Mononuclear cell (primary cell): ENCODE data around the gene ZFYVE1. TPM values are rescaled to one million over a fixed set of nuclear protein-coding genes. Genes with fewer than 3 reads are reported as not detected.
"Not testable (repeated sequence)": the region's sequence is repeated elsewhere in the genome, so short reads cannot be mapped to it uniquely, and the experiment has no call there.

ENCODE experiments used
- H3K27me3 ChIP-seq: 2 replicates; pipeline ENCODE4 v1.6.0; 2011; ENCODE audit warnings: low read length, control low read depth; ENCODE audit not compliant: insufficient read depth
- H3K4me1 ChIP-seq: 2 replicates; pipeline ENCODE4 v1.5.1; 2011; ENCODE audit warnings: mild to moderate bottlenecking, low read length, control low read depth; ENCODE audit not compliant: insufficient read depth
- H3K4me3 ChIP-seq: 2 replicates; pipeline ENCODE4 v1.5.1; 2011; ENCODE audit warnings: mild to moderate bottlenecking, low read length, moderate library complexity
- H3K9me3 ChIP-seq: 2 replicates; pipeline ENCODE4 v1.5.1; 2011; ENCODE audit warnings: low read depth, mild to moderate bottlenecking, control low read depth, low read length
- total RNA-seq: library from RNA; depleted of rRNA; stranded (reverse); fragments of >200 nt; gene quantifications from one replicate; pipeline ENCODE4 v1.2.3, GENCODE V29; 2012

Gene ZFYVE1
- total RNA-seq, 1 donor = 10.8 TPM

DNA sequence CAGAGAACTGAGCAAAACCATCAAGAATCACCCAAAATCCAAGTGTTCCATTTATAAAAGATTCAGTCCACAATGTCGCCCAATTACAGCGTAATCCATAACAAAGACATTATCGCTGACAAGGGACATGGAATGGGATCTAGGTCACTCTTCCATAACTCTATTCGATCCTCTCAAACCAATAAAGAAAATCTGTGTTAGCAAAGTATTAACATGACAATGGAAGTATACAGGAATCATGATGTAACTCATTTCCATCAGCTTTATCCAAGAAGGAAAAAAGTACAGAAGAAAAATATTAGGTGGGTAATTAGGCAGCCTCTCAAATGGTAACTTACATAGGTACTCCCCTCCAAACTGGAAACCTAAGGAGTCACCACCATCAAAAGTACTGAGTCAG, 4.9 kb downstream of the ZFYVE1 start:
- no peaks in the 10 kb centered on the region for H3K27me3 ChIP-seq
- H3K4me3 ChIP-seq = no peak overlapping the region
- H3K9me3 ChIP-seq = no peaks in the 10 kb centered on the region

DNA sequence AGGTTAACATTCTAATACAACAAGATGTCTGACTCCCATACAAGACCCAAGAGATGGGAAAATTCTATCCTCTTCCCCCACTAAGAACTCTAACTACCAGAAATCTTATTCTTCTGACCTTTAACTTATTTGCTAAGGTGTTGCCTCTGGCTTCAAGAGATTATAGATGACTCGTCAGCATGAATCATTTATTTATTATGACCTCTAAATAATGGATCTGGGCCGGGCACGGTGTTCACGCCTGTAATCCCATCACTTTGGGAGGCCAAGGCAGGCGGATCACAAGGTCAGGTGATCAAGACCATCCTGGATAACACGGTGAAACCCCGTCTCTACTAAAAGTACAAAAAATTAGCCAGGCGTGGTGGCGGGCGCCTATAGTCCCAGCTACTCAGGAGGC, 10.9 kb downstream of the ZFYVE1 start:
- H3K4me1 ChIP-seq, H3K9me3 ChIP-seq, H3K4me3 ChIP-seq, H3K27me3 ChIP-seq: not testable (repeated sequence)

More for the DNA sequence above, 4.9 kb downstream of the ZFYVE1 start:
- H3K4me1 ChIP-seq = peaks cover 30% of the 10 kb centered on the region

DNA sequence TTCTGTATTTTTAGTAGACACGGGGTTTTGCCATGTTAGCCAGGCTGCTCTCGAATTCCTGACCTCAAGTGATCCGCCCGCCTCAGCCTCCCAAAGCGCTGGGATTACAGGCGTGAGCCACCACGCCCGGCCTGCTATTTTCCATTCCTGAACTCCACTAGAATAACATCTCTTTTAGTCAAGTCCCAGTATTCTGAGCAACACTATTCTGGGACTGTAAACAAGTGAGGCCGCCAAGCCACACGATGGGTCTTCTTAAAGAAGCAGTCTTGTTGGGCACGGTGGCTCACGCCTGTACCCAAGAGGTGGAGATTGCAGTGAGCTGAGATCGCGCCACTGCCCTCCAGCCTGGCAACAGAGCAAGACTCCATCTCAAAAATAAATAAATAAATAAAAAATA, 11.4 kb downstream of the ZFYVE1 start:
- not testable (repeated sequence) for H3K9me3 ChIP-seq, H3K4me3 ChIP-seq, H3K4me1 ChIP-seq, H3K27me3 ChIP-seq

DNA sequence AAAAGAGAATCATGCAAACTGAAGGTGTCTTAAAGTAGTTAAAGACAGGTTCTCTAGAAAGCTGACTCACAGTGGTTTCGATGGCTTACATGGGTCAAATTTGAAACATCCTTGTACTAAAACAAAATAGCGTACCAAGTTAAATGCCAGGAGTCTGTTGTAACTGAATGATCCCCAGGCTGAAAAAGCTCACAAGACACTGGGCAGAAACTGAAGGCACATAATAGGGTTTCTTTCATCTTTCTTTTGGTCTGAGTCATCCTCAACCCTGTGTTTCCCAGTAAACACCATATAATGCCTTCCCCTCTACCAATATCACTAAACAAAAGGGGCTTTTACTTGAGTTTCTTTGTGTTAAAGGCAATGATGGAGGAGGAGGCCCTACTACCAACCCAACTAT, 12.8 kb downstream of the ZFYVE1 start:
- Histone ChIP-seq H3K27me3 (no peaks in the 10 kb centered on the region), H3K4me3 (no peak overlapping the region), H3K4me1 (no peaks in the 10 kb centered on the region), H3K9me3 (no peaks in the 10 kb centered on the region)

DNA sequence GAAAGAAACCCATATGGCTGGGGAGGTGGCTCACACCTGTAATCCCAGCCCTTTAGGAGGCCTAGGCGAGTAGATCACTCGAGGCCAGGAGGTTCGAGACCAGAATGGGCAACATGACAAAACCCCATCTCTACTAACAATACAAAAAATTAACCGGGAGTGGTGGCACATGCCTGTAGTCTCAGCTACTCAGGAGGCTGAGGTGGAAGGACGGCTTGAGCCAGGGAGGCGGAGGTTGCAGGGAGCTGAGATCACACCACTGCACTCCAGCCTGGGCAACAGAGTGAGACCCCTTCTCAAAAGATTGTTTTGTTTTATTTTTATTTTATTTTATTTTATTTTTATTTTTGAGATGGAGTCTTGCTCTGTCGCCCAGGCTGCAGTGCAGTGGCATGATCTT, 15.7 kb downstream of the ZFYVE1 start:
- H3K27me3 ChIP-seq = not testable (repeated sequence)

DNA sequence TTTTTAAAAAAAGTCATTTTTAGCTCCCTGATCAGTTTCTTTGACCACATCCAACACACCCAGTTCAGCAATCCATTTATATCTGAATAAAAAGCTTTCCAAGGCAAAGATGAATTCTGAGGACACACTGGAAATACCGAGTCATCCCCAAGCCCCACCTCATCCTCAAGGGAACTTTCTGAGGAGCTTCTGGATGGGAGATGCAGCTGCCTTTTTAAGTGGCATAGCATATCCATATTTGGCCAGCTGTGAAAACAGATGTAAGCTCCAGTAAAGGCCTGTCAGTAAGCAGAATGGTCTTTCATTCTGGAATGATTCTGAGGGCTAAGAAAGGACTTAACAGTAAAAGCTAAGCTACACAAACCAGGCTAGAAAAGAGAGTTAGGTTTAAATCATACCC, 18.4 kb downstream of the ZFYVE1 start:
- H3K27me3 ChIP-seq = no peaks in the 10 kb centered on the region
- H3K4me1 ChIP-seq = peaks cover 3% of the 10 kb centered on the region
- no peak overlapping the region for H3K4me3 ChIP-seq
- H3K9me3 ChIP-seq = no peaks in the 10 kb centered on the region

More for the DNA sequence above, 15.7 kb downstream of the ZFYVE1 start:
- H3K4me1 ChIP-seq, H3K4me3 ChIP-seq, H3K9me3 ChIP-seq: not testable (repeated sequence)

DNA sequence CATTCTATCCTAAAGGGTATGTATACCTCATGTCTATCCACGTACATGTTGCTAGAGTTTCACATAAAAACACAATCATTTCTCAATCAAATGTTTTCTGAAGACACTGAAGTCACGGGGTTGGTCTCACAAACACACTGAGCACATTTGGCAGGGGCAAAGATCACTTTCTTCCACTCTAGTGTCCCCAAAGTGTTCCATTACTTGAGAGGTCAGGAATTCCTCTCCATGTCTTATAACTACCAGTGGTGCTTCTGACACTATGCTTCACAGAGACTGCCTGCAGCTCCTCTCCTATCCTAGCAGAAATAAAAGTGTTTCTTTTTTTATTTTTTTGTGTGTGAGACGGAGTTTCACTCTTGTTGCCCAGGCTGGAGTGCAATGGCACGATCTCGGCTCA, 19.1 kb downstream of the ZFYVE1 start:
- Histone ChIP-seq H3K9me3 (no peaks in the 10 kb centered on the region), H3K27me3 (no peaks in the 10 kb centered on the region), H3K4me3 (no peak overlapping the region), H3K4me1 (peaks cover 3% of the 10 kb centered on the region)

DNA sequence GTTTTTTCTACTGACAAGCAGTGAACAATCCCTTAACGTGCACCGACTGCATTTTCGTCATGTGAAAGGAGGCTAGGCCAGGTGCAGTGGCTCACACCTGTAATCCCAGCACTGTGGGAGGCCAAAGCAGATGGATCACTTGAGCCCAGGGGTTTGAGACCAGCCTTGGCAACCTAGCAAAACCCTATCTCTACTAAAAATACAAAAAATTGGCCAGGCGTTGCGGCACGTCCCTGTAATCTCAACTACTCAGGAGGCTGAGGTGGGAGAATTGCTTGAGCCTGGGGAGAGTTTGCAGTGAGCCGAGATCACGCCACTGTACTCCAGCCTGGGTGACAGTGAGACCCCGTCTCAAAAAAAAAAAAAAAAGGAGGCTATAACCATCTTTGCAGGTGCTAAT, 22.3 kb downstream of the ZFYVE1 start:
- not testable (repeated sequence) for H3K27me3 ChIP-seq, H3K4me1 ChIP-seq, H3K9me3 ChIP-seq, H3K4me3 ChIP-seq

DNA sequence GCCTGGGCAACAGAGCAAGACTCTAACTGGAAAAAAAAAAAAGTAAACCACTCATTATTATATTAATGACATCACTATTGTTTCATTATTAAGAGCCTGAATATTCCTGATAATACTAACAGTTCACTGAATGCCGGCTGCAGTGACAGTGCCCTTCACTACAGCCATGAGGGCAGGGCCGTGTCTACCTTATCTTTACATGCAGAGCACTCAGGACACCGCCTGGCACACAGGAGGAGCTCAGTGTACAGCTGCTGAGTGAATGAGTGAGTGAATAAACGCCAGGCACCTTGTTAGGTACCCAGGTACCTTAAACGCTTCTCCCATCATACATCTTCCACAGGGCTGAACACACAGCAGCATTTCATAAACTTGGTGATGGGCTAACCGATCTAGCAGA, 23.2 kb downstream of the ZFYVE1 start:
- no peaks in the 10 kb centered on the region for H3K27me3 ChIP-seq
- H3K4me3 ChIP-seq = no peak overlapping the region
- no peaks in the 10 kb centered on the region for H3K9me3 ChIP-seq
- H3K4me1 ChIP-seq = peaks cover 3% of the 10 kb centered on the region

DNA sequence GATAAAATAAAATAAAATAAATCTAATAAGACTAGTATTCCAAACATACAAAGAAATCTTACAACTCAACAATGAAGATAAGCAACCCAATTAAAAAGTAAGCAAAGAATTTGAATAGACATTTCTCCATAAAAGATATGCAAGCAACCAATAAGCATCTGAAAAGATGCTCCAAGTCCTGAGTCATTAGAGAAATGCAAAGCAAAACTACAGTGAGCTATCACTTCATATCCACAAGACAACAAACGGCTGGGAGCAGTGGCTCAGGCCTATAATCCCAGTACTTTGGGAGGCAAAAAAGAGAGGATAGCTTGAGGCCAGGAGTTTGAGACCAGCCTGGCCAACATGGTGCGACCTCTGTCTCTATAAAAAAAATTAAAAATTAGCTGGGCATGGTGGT, 26.8 kb downstream of the ZFYVE1 start:
- Histone ChIP-seq H3K27me3 (no peaks in the 10 kb centered on the region), H3K9me3 (no peaks in the 10 kb centered on the region), H3K4me3 (no peak overlapping the region), H3K4me1 (no peaks in the 10 kb centered on the region)

DNA sequence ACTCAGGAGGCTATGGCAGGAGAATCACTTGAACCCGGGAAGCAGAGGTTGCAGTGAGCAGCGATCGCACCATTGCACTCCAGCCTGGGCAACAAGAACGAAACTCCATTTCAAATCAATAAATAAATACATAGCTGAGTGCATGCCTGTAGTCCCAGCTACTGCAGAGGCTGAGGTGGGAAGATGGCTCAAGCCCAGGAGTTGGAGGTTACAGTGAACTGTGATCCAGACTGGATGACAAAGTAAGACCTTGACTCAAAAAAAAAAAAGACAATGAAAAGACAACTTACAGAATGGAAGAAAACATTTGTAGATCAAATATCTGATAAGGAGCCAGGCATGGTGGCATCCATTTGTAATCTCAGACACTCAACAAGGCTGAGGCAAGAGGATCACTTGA, 27.6 kb downstream of the ZFYVE1 start:
- H3K4me3 ChIP-seq = no peak overlapping the region
- no peaks in the 10 kb centered on the region for H3K9me3 ChIP-seq
- H3K27me3 ChIP-seq = no peaks in the 10 kb centered on the region
- no peaks in the 10 kb centered on the region for H3K4me1 ChIP-seq

DNA sequence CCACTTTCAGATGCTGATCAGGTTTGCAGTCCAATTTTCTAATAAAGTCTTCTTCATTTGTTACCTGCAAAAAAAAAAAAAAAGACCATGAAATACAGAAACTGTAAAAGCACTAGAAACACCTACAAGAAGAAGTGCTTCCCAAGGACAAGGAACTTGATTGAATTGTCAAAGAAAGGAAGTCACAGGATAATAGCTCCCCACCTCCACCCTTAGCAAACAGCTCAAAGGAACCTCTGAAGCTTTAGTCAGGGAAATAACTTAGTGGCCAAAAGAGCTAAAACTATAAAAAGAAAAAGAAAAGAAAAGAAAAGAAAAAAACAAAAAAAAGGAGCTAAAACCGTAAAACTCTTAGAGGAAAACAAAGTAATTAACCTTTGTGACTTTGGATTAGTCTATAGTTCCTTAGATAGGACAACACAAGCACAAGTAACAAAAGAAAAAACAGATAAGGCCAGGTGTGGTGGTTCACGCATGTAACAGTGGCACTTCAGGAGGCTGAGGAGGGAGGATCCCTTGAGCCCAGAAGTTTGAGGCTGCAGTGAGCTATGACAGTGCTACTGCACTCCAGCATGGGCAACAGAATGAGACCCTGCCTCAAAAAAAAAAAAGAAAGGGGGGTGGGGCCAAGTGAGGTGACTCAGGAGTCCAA, 28.5 kb downstream of the ZFYVE1 start:
- Histone ChIP-seq H3K9me3 (no peaks in the 10 kb centered on the region), H3K4me1 (no peaks in the 10 kb centered on the region), H3K27me3 (no peaks in the 10 kb centered on the region), H3K4me3 (no peak overlapping the region)

DNA sequence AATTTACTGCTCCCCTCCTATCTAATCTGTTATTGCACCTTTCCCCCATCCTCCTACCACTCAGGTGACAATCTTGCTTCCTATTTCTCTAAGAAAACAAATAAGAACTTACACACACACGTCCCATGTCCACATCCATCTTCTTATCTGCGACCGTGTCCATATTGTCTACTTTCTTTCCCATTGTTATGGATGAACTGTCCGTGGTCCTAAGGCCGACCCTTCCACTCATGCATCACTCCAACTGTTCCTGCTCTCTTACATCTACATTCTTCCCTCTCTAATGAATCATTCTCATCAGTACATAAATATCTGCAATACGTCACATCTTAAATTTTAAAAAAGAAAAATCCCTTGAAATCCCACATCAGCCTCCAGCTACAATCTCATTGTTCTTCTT, 30.0 kb downstream of the ZFYVE1 start:
- no peaks in the 10 kb centered on the region for H3K4me1 ChIP-seq
- H3K4me3 ChIP-seq = no peak overlapping the region
- H3K27me3 ChIP-seq = no peaks in the 10 kb centered on the region
- no peaks in the 10 kb centered on the region for H3K9me3 ChIP-seq

DNA sequence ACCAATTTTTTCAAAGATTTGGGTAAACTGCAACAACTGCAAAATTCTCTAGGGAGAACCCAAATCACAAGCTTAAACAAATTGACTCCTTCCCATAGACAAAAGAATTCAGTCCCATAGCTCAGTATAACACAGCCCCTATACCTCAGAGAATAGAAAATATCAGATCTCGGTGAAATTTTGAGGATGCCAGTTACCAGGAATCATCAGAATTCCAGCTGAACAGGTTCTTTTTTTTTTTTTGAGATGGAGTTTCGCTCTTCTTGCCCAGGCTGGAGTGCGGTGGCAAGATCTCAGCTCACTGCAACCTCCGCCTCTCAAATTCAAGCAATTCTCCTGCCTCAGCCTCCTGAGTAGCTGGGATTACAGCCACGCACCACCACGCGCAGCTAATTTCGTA, 36.7 kb downstream of the ZFYVE1 start:
- no peak overlapping the region for H3K4me3 ChIP-seq
- no peaks in the 10 kb centered on the region for H3K4me1 ChIP-seq
- no peaks in the 10 kb centered on the region for H3K27me3 ChIP-seq
- no peaks in the 10 kb centered on the region for H3K9me3 ChIP-seq

DNA sequence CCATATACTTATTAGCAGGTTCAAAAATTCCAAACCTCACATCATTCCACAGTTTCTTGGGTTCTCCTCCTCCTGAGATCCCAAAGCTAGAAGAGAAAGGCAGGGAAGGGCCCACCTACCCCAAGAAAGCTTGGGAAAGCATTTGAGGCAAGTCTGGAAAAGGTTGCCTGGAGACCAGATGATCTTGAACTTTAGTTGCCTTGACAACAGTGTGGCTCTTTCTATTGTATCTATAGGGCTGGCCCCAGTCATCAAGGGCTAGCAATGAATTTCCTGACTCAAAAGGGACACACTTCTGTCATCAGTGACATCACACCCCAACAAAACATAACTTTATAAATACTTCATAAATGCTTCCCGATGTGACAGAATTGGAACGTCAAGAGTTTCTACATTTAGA, 40.0 kb downstream of the ZFYVE1 start:
- Histone ChIP-seq H3K9me3 (no peaks in the 10 kb centered on the region), H3K4me3 (no peak overlapping the region), H3K4me1 (no peaks in the 10 kb centered on the region), H3K27me3 (no peaks in the 10 kb centered on the region)

DNA sequence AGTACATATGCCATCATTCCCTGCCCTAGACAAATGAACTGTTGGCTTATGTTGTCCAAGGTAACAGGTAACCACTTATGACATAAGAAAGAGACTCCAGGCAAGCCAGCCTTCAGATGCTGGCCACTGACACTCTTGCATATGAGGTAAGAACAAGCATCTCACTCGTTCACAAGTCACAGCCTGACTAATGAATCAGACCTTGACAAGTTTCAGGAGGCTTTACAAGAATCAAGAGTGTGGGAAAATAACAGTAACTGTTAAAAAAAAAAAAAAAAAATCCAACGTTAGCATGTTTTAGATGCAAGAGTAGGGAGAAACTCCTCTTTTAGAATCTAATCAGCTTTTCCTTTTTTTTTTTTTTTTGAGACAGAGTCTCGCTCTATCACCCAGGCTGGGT, 40.7 kb downstream of the ZFYVE1 start:
- no peaks in the 10 kb centered on the region for H3K27me3 ChIP-seq
- H3K4me1 ChIP-seq = no peaks in the 10 kb centered on the region
- no peaks in the 10 kb centered on the region for H3K9me3 ChIP-seq
- no peak overlapping the region for H3K4me3 ChIP-seq
